DLD1 (cell line): ENCODE results near the gene FGF1.

Experiments
- in situ Hi-C: cut with HindIII; loops from 2 replicates; pipeline ENCODE4 v1.10.0; 2017; ENCODE audit warnings: low sequenced_read_pairs

FGF1 gene

DNA sequence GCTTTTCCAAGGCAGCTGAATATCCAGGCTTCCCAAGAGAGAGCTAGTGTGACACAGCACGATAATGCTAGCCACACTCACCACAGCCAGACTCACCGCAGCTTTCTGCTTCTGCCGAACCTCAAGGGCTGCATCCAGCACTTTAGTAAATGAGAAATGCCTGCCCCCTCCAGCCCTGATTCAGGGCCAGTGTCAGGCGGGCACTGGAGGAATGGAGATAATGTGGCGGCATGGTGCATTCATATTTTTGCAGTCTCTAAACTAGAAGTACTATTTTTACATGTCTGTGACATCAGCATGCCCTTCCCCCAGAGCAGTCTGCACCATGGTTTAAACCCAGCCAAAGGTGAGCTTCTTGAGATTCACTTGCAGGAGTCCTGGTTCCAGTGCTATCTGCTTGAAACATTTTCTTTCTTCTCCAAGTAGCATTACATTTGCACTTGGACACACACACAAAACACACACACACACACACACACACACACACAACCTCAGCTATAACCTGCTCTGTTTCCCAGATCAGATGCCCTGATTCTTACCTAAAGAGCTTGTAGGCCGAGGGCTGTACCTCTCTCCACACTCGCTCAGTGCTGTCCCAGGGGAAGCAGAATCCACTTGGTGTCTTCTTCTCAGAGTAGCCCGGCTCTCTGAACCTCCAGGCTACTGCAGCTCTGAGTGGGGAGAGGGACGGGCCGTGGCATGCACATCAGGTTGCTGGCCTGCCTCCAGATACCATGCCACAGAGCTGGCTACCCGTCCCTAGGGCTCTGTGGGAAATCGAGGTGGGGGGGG lies at the start of gene FGF1:
FGF1 (minus strand) TSS at position 673 of the 792 bp plus-strand sequence. CDS start 71,963 bp downstream, outside the sequence.
- in situ Hi-C loops: no loop called here

DNA sequence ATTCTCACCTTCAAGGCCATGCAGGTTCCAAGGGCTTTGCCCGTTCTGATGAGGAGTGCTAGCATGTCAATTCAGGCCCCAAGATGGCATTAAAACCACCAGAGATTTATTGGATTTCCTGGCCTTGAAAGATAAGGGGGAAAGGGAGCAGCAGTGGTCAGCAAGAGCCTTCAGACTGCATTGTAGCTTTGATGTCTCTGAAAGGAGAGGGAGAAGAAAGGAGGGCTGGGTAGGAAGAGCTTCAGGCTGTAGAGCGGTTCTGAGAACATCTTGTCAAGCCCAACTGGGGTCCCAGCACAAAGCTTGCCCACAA lies 41.8 kb upstream of the FGF1 start:
- in situ Hi-C loops: loop anchor here (10.0 kb wide), 1 partner anchor 147 kb away; no protein-coding TSS in a partner anchor

DNA sequence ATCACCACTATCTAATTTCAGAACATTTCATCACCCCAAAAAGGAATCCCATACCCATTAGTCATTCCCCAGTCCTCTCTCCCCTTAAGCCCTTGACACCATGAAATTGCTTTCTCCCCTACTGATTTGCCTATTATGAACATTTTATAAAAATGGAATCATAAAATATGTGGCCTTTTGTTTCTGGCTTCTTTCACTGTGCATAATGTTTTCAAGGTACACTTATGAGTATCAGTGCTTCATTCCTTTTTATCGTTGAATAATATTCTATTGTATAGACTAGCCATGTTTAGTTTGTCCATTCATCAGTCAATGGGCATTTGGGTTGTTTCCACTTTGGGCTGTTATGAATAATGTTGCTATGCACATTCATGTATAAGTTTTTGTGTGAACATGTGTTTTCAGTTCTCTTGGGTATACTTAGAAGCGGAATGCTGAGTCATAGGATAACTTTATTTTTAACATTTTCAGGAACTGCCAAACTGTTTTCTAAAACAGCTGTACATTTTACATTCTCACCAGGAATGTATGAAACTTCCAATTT lies 40.4 kb upstream of the FGF1 start:
- in situ Hi-C loops: loop anchor here (10.0 kb wide), 1 partner anchor 149 kb away; no protein-coding TSS in a partner anchor

DNA sequence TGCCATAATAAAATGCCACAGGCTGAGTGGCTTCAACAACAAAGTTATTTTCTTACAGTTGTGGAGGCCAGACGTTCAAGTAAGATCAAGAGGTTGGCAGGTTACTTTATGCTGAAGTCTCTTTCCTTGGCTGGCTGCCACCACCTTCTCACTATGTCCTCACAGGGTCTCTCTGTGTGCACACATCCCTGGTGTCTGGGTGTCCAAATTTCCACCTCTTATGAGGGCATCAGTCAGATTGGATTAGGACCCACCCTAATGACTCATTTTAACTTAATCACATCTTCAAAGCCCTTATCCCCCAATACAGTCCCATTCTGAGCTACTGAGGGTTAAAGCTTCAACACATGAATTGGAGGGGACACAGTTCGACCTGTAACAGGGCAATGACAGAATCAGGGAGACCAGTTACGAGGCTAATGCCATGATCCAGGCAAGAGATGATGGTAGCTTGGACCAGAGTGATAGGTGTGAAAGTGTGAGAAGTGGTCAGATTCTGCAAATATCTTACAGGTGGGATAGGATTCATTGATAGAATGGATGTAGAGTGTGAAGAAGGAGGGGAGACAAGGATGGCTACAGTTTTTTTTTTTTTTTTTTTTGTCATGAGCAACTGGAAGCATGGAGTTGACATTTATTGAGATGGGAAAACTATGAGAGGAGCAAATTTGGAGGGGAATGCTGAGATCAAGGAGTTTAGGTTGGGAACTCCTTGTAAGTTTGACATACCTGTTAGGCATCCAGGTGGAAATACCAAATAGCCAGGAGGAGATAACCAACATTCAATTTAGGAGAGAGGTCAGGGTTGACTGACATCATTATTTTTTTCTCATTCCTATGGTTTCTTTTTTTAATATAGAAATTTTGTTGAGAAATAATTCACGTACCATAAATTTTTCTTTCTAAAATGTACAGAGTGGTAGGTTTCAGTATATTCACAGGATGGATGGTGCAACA lies 39.6 kb upstream of the FGF1 start:
- in situ Hi-C loops: loop anchor here (10.0 kb wide), 1 partner anchor 149 kb away; no protein-coding TSS in a partner anchor

DNA sequence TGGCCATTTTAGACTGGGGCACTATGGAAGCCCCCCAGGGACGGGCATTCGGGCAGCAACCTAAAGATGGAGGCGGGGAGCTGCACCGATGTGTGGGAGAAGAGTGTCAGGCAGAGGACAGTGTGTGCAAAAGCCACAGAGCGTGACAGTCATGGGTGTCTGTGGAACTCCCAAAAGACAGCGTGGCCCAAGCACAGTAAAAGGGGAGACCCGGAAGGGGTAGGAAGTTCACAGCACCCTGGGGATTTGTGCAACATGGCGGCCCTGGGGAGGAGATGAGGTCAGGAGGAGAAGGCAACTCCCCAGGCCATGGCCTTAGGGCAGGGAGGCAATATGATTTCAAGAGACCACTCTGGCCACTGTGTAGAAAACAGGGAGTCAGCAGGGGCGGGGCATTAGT lies 38.9 kb upstream of the FGF1 start:
- in situ Hi-C loops: loop anchor here (10.0 kb wide), 1 partner anchor 150 kb away; no protein-coding TSS in a partner anchor

DNA sequence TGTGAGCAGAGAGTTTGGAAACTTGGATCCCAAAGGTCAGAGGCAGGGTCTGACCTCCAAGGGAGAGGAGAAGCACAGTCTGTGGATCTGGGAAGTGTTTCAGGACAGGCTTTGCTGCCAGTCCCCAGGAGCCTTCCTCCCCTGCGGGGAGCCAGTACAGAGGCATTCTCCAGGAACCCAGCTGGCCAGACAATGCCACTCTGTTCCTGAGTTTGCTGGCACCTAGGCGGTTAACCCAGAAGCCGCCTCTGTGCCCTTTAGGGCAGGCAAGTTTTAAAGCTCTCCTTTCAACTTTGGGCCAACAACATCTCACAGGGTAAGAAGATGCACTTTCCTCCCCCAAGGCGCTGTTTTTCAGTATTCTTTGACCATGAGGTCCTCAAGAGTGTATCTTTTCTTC lies 37.0 kb upstream of the FGF1 start:
- in situ Hi-C loops: loop anchor here (10.0 kb wide), 1 partner anchor 152 kb away; no protein-coding TSS in a partner anchor

DNA sequence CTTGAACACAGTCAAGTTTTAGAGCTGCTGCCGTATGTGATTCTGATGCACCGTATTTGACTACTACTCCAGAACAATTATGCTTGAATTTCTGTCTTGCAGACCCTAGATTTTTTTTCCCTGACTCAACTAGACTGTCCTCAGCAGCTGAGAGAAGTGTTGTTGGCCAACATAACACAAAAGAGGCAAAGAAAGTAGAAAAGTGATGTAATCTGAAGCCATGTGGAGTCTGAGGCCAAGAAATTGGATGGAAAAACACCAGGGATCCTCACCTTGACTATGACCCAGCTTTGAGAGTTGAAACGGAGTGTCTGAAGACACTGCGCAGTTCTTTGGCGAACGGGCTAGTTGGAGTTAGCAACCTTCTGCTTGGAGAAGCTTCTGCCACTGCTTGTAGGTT lies 36.3 kb upstream of the FGF1 start:
- in situ Hi-C loops: loop anchor here (10.0 kb wide), 1 partner anchor 153 kb away; no protein-coding TSS in a partner anchor

DNA sequence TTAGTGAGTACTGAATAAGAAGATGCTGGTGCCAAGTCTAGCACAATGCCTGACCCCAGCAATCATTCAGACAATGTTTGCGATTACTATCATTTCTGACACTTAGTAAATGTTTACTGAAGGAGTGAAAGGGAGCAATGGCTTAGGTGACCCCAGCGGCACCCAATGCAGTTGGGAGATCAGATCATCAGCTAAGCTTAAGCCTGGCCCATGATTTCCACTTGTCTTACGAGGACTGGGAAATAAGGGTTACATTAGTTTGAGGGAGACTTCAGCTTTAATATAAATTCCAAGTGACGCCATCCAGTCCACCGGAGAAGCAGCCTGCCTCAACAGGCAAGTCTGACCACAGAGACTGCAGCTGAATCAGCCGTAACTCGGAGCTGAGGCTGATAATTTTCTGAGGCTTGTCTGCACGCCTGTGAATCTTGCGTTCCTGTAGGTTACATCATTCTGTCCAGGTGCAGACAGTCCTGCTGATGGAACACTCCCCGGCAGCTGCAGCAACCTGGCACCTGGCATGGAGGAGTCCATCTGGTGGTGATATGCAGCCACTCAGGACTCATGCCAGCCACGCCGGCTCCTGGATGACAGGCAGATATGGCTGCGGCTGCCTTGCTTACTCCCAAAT lies 34.9 kb upstream of the FGF1 start:
- in situ Hi-C loops: loop anchor here (10.0 kb wide), 1 partner anchor 154 kb away; no protein-coding TSS in a partner anchor

DNA sequence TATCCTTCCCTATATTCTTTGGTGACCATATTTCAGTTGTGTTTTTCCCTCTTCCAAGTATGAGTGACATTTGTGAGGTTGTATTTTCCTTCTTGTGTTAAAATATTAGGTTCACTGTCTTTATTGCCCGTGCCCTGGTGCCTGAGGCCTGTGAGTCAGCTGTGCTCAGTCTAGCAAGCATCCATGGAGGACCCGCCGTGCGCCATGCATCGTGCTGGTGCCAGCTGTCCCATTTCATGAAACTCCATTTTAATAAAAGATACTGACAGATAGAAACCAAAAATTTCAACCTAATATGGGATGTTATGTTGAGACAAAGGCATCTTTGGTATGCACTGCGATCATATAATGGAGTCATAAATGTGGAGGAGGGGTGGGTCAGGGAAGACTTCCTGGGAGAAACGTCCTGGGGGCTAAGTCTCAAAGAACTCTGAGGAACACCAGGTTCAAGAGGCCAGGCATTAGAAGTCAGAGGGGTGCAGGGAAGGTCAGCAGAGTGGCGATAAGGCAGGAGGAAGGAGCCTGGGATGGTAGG lies 34.0 kb upstream of the FGF1 start:
- in situ Hi-C loops: loop anchor here (10.0 kb wide), 1 partner anchor 155 kb away; no protein-coding TSS in a partner anchor

DNA sequence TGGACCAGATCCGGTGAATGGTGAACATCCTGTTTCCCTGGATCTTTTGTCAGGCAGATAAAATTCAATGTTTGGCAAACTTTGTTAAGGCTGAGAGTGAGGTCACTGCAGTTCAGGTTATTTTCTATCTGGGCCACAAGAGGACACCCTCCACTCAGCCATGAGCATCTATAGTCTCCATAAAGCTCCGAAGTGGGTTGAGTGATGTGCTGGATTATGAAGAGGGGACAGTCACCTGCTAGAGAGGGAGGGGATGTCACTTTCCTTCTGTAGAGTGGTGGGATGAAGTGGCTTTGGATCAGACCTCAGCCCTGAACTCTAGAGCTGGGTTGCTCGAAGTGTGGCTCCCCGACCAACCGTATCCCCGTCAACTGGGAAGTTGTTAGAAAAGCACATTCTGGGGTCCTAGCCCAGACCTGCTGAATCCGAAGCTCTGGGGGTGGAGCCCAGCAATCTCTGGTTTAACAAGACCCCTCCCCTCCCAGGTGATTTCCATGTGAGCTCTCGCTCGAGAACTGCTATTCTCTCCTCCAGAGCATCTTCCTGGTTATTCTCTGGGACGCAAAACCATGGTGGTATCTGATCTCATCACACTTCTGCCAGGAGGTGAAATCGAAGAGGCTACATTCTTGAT lies 31.8 kb upstream of the FGF1 start:
- in situ Hi-C loops: no loop called here

DNA sequence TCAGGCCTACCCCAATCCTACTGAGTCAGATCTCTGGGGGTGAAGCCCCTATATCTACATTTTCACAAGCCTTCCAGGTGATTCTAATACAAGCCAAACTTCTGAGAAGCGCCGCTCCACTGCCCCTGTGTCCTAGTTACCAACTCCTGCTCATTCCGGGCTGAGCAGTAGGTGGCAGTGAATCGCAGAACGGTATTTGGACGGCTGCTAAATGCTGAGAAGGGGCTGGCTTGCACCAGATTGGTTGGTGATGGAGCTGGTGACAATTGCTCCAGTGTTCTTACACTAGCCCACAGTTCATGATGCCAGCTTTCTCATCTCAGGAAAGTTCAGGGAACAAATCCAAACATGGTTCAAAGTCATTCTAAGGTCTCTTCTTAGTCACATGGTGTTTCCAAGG lies 31.1 kb upstream of the FGF1 start:
- in situ Hi-C loops: no loop called here

DNA sequence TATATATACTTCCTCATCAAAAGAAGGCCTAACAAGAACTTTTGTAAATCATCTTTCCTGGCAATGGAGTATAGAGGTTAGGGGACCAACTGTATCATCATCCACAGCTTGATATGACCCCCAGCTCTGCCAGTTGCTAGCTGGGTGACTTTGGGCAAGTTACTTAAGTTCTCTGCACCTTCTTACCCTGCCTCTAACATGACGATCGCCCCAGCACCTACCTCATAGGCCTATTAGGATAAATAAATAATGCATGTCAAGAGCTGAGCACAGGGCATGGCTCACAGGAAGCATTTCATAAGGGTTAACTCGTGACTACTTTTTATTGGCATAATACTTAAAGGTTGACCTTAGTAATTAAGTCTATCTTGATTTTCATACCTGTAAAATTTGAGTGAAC lies 29.4 kb upstream of the FGF1 start:
- in situ Hi-C loops: no loop called here

DNA sequence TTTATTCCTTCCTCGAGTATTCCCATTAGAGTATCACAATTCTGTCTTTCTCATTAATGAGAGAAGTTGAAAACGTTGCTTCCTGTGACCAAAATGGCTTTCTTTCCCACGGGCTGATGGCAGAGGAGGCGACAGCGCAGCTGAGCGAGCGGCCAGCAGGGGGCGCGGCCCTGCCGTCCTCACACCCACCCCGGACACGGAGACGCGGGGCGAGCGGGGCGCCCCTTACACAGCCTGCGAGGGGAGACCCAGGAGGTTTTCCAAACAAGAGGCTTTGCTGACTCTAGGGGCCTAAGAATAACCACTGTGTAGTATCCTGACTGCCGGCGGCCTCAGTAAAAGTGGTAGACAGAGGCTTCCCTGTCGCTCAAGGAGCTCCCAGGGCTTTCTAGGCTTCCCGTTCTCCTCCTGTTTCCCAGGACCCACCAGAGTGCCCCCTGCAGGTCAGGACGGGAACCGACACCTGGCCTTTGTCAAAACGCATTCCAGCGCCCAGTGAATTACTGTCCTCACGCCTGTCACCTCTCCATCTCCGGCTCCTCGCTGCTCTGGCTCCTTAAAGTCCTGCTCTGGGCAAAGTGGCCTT lies 27.3 kb upstream of the FGF1 start:
- in situ Hi-C loops: no loop called here

DNA sequence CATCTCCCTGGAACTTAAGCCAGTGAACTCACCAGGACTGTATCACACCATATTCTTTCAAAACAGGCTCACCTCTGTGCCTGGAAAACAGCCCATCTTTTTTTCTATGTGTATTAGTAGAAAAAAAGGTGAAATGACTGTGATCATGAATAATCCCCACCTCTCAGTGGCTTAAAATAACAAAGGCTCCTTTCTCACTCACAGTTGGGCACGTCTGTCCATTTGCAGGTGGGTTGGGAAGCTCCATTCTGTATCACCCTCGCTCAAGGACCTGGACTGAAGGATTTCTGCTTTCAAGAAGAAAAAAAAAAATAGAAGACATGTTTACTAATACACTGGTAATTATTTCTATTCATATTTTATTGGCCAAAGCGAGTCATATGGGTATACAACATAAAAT lies 17.3 kb upstream of the FGF1 start:
- in situ Hi-C loops: no loop called here

DNA sequence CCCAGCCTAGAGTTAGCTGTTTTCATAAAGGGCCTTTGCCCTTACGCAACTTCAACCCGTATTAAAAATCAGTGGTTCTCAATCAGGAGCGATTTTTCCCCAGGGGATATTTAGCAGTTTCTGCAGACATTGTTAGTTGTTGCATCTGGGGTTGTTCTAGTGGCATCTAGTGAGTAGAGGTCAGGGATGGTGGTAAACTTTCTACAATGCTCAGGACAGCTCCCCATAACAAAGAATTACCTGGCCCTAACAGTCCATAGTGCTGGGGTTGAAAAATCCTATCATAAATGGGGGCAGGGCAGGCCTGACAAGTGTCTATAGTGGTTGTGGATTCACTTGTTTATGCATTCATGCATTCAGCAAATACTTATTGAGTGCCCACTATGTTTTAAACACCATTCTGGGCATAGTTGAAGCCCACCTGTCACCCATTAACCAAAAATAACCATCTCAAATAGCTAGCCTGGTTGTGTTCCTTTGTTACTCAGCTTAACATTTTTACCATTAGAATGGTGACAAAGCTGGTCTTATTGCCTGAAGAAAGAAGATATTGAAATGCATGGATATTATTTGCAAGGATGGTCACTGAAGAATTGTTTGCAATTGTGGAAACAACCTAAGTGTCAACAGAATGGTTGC lies 15.9 kb upstream of the FGF1 start:
- in situ Hi-C loops: no loop called here

DNA sequence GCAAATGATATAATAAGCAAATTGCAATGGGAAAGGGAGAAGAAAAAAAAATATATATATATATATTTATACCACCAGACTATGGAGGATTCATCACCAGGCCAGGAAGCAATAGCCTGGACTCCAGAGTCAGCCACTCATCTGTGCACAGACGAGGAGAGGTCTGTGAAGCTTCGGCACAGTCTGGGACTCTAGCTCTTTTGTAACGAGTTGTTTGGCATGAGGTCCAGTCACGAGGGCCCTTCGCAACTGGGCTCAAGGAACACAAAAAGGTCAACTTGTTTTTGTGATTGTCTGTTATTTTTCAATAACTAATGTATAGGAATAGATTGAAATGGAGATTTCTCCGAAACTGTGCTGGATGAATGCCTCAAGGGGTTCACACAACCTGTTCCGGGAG lies 14.7 kb upstream of the FGF1 start:
- in situ Hi-C loops: no loop called here

DNA sequence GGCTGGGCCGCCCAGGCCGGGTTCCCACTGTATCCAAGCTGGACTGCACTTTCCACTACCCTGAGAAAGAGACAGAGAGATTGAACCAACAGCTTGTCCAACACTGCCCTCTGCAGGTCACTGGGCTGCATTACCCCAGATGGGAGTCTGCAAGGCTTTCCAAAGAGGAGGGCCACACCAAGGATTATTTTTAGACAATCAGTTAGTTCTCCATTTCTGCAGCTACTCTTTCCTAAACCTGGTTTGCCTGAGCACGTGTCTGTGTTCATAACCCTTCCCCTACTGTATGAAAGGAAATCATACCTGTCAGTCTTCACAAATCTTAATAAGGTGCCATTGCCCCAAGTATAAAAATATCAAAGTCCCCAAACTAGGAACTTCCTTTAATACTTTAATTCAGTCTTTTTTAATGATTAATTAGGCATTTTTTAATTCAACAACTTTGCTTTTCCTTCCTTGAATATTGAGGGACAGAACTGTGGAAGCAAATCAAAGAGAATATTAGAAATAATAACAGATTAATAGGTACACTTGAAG lies 13.4 kb upstream of the FGF1 start:
- in situ Hi-C loops: loop anchor here (5.0 kb wide), 1 partner anchor 87 kb away; no protein-coding TSS in a partner anchor

DNA sequence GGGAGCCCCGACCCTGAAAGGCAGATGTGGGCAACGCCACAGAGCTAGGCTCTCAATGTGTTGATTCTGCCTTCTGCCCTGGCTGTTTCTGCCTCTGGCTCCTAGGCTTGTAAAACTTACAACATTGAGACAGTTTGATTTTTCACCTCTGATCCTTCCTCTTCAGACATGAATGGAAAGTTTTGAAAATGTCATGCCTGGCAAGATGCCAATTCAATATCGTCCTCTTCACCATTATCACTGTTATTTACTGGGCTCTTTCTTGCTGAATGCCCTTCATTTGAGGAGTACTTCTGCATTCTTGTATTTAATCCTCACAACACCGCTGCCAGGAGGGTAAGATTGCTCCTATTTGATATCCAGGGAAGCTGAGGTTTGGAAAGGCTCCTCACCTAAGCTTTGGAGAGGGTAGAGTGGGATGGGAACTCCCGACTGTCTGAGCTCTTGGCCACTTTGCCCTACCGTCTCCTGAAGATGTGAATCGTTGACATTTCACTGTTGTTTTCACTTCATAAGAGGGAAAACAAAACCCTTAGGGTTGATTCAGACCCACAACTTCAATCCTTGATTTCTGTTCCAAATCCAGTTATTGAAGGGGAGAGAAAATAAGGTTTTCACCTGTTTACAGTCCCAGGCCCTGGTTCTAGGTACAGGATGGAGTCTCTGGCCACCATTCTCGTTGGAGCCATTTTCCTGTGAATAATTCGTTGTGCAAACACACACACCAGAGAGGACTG lies 12.7 kb upstream of the FGF1 start:
- in situ Hi-C loops: loop anchor here (5.0 kb wide), 1 partner anchor 86 kb away; no protein-coding TSS in a partner anchor
